Measurements from ENCODE around the gene MSLN. TPM values are rescaled to one million over a fixed set of nuclear protein-coding genes. Genes with fewer than 3 reads are reported as not detected.

Gene MSLN
- total RNA-seq, 1 experiment from 2014 or later, result not detected

DNA sequence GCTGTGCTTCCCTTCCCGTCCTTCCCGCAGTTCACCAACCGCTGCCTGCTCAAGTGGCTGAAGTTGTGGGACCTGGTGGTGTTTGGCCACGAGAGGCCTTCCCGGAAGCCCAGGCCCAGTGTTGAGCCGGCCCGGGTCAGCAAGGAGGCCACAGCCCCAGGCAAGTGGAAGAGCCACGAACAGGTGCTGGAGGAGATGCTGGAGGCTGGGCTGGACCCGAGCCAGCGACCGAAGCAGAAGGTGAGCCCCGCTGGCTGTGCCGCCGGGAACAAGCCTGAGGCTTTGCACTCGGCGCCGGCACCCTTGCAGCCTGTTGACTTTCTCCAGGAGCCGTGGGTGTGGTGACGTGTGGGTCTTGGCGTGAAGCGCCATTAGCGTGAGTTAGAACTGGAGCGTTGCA is 30.6 kb downstream of the MSLN start:
- TSS peak; percentile 27 for BruUV-seq (replicated peaks)
- DNase-seq (ENCODE audit: low spot score), result no peak
- TF ChIP-seq CTCF (conservative IDR thresholded peaks at IDR 0.05; ENCODE audit: low read depth, low read length) (no peak), EZH2 (IDR thresholded peaks at IDR 0.05; ENCODE audit: borderline replicate concordance, low read depth, low read length, poor library complexity, severe bottlenecking) (no peak)
- ChIA-PET CTCF (no interaction called here), POLR2A (ENCODE audit: low non-redundant PET) (no interaction called here)
- Histone ChIP-seq H3K4me3 (ENCODE audit: low read depth, low read length, poor library complexity, severe bottlenecking) (no peak overlapping the region), H3K4me1 (ENCODE audit: insufficient read depth, low read length, poor library complexity, severe bottlenecking) (peaks cover 8% of the 10 kb centered on the region), H3K27ac (ENCODE audit: low read depth, low read length, poor library complexity, severe bottlenecking) (no peak overlapping the region), H3K36me3 (ENCODE audit: insufficient read depth, low read length, poor library complexity, severe bottlenecking) (peaks cover 37% of the 10 kb centered on the region), H3K27me3 (replicated peaks; ENCODE audit: insufficient read depth, low read depth, low read length, poor library complexity) (no peaks in the 10 kb centered on the region), H3K9me3 (ENCODE audit: low read depth, low read length, poor library complexity, severe bottlenecking) (no peaks in the 10 kb centered on the region)
- intact Hi-C loops (cut with micrococcal nuclease; ENCODE audit: unreplicated experiment), result no loop called here

- Histone ChIP-seq H3K36me3 (ENCODE audit: insufficient read depth, low read length, poor library complexity, severe bottlenecking) (peaks cover 36% of the 10 kb centered on the region), H3K4me1 (ENCODE audit: insufficient read depth, low read length, poor library complexity, severe bottlenecking) (peaks cover 8% of the 10 kb centered on the region), H3K27ac (ENCODE audit: low read depth, low read length, poor library complexity, severe bottlenecking) (no peak overlapping the region), H3K27me3 (replicated peaks; ENCODE audit: insufficient read depth, low read depth, low read length, poor library complexity) (no peaks in the 10 kb centered on the region), H3K9me3 (ENCODE audit: low read depth, low read length, poor library complexity, severe bottlenecking) (no peaks in the 10 kb centered on the region), H3K4me3 (ENCODE audit: low read depth, low read length, poor library complexity, severe bottlenecking) (no peak overlapping the region)
- ChIA-PET CTCF (no interaction called here), POLR2A (ENCODE audit: low non-redundant PET) (no interaction called here)
- BruUV-seq (replicated peaks), result no TSS peak
- no peak for DNase-seq (ENCODE audit: low spot score)
- TF ChIP-seq EZH2 (IDR thresholded peaks at IDR 0.05; ENCODE audit: borderline replicate concordance, low read depth, low read length, poor library complexity, severe bottlenecking) (no peak), CTCF (conservative IDR thresholded peaks at IDR 0.05; ENCODE audit: low read depth, low read length) (no peak)
- intact Hi-C loops (cut with micrococcal nuclease; ENCODE audit: unreplicated experiment), result no loop called here
These were observed 31.9 kb downstream of the MSLN start for GRCh38 chr16:792221-792995.

DNA sequence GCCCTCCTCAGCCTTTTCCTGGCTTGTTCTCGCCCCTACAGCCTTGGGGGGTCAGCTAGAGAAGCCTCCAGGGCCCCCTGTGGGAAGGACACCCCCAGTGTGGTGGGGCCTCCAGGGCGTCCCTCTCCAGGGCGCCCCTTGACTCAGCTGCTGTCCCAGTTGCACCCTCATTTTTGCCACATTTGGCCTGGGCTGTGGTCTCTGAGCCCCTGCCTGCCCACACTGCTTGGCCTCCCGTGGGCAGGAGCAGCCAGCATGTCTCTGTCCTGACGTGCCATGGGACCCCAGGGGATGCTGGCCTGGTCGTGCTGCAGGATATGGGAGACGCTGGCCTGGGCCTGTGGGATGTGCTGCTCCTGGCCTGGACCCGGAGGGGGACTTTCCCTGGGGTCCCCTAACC is 32.9 kb downstream of the MSLN start:
- no peaks in the 10 kb centered on the region for H3K27me3 ChIP-seq (replicated peaks; ENCODE audit: insufficient read depth, low read depth, low read length, poor library complexity)
- ChIA-PET POLR2A (ENCODE audit: low non-redundant PET) (no interaction called here), CTCF (no interaction called here)
- intact Hi-C loops (cut with micrococcal nuclease; ENCODE audit: unreplicated experiment), result no loop called here
- H3K4me3 ChIP-seq (ENCODE audit: low read depth, low read length, poor library complexity, severe bottlenecking), result no peak overlapping the region
- no peaks in the 10 kb centered on the region for H3K9me3 ChIP-seq (ENCODE audit: low read depth, low read length, poor library complexity, severe bottlenecking)
- TF ChIP-seq CTCF (conservative IDR thresholded peaks at IDR 0.05; ENCODE audit: low read depth, low read length), result no peak
- TF ChIP-seq EZH2 (IDR thresholded peaks at IDR 0.05; ENCODE audit: borderline replicate concordance, low read depth, low read length, poor library complexity, severe bottlenecking), result no peak
- H3K27ac ChIP-seq (ENCODE audit: low read depth, low read length, poor library complexity, severe bottlenecking), result no peak overlapping the region
- H3K4me1 ChIP-seq (ENCODE audit: insufficient read depth, low read length, poor library complexity, severe bottlenecking), result peaks cover 8% of the 10 kb centered on the region
- DNase-seq (ENCODE audit: low spot score), result no peak
- H3K36me3 ChIP-seq (ENCODE audit: insufficient read depth, low read length, poor library complexity, severe bottlenecking), result peaks cover 36% of the 10 kb centered on the region
- no TSS peak for BruUV-seq (replicated peaks)

Data from A673 (cell line).